ENCODE data around the gene FAM13A.

GRCh38 chr4:88761342-88761741 lies 295.6 kb downstream of the FAM13A start:
- TF ChIP-seq CTCF (IDR thresholded peaks at IDR 0.05) (no peak), EZH2 (IDR thresholded peaks at IDR 0.05) (no peak), EZH2phosphoT487 (IDR thresholded peaks at IDR 0.05) (no peak)

Measured in neural progenitor cell (in vitro differentiated cells).